IMR-90 (cell line): ENCODE results near the gene SERPINE2. TPM values are rescaled to one million over a fixed set of nuclear protein-coding genes. Genes with fewer than 3 reads are reported as not detected.
A peak's percentile ranks its signal among the peaks of the same experiment; 100 is the strongest.

ENCODE experiments used
- ATAC-seq: fragments of 200-7000 bp; cut with Tn5 transposase; 2 replicates; pipeline ENCODE4 v1.9.1; 2020; ENCODE audit warnings: low read depth, mild to moderate bottlenecking, moderate library complexity
- BruUV-seq: library from RNA; stranded (reverse); fragments of 400-500 nt; replicated peaks from 2 replicates; lab custom pipeline; 2021; lab: Mats Ljungman, UMichigan
- CTCF ChIA-PET: fragments of 300-600 bp; formaldehyde crosslinking; extraction: SDS; loops from one replicate; lab custom pipeline; 2021; ENCODE audit warnings: antibody characterized with exemption; lab: Yijun Ruan, JAX
- POLR2A ChIA-PET: fragments of 300-600 bp; sonication (Branson Sonifier 250); formaldehyde crosslinking; loops from one replicate; lab custom pipeline; 2022; ENCODE audit warnings: antibody characterized with exemption; ENCODE audit not compliant: unreplicated experiment; lab: Charles Lee
- DNase-seq: peaks from one replicate; pipeline ENCODE4 v3.0.0; 2013
- H2AFZ ChIP-seq: replicated peaks from 2 replicates; pipeline ENCODE3; 2013; ENCODE audit warnings: low read length, mild to moderate bottlenecking; ENCODE audit not compliant: poor library complexity
- H2AK5ac ChIP-seq: 2 replicates; pipeline ENCODE4 v1.6.1; 2013; ENCODE audit warnings: low read depth, low read length, inconsistent platforms
- H2AK9ac ChIP-seq: replicated peaks from 2 replicates; pipeline ENCODE3; 2013; ENCODE audit warnings: mild to moderate bottlenecking, low read depth, low read length, moderate library complexity; ENCODE audit not compliant: poor library complexity
- H2BK120ac ChIP-seq: 2 replicates; pipeline ENCODE4 v1.6.1; 2013; ENCODE audit warnings: low read depth, low read length, inconsistent platforms
- H2BK15ac ChIP-seq: 3 replicates; pipeline ENCODE4 v1.6.1; 2013; ENCODE audit warnings: low read depth, low read length, inconsistent platforms
- H2BK20ac ChIP-seq: 2 replicates; pipeline ENCODE4 v1.6.1; 2013; ENCODE audit warnings: low read depth, mild to moderate bottlenecking, inconsistent platforms, low read length, moderate library complexity
- H2BK5ac ChIP-seq: 2 replicates; pipeline ENCODE4 v1.6.1; 2013; ENCODE audit warnings: mild to moderate bottlenecking, low read depth, low read length, inconsistent platforms; ENCODE audit not compliant: poor library complexity, severe bottlenecking
- H3K14ac ChIP-seq: replicated peaks from 2 replicates; pipeline ENCODE4 v1.6.1; 2013; ENCODE audit warnings: low read depth, low read length, inconsistent platforms
- H3K18ac ChIP-seq: 2 replicates; pipeline ENCODE4 v1.6.1; 2013; ENCODE audit warnings: low read depth, low read length, control low read depth
- H3K23ac ChIP-seq: 2 replicates; pipeline ENCODE4 v1.6.1; 2013; ENCODE audit warnings: low read depth, low read length, inconsistent platforms
- H3K27ac ChIP-seq: 2 replicates; pipeline ENCODE4 v1.5.1; 2013; ENCODE audit warnings: mild to moderate bottlenecking, control low read depth, low read length; ENCODE audit not compliant: insufficient read depth
- H3K27me3 ChIP-seq: 2 replicates; pipeline ENCODE4 v1.6.1; 2013; ENCODE audit warnings: low read length; ENCODE audit not compliant: control insufficient read depth, insufficient read depth
- H3K36me3 ChIP-seq: 2 replicates; pipeline ENCODE4 v1.6.1; 2013; ENCODE audit warnings: low read length, mixed read lengths; ENCODE audit not compliant: control insufficient read depth, insufficient read depth
- H3K4ac ChIP-seq: 2 replicates; pipeline ENCODE4 v1.6.1; 2013; ENCODE audit warnings: low read depth, low read length, inconsistent platforms
- H3K4me1 ChIP-seq: 2 replicates; pipeline ENCODE4 v1.6.1; 2013; ENCODE audit warnings: low read length, mixed read lengths; ENCODE audit not compliant: control insufficient read depth, insufficient read depth
- H3K4me2 ChIP-seq: 2 replicates; pipeline ENCODE4 v1.6.1; 2013; ENCODE audit warnings: low read depth, mild to moderate bottlenecking, control low read depth, low read length, moderate library complexity
- H3K4me3 ChIP-seq: 2 replicates; pipeline ENCODE4 v1.5.1; 2013; ENCODE audit warnings: low read depth, mild to moderate bottlenecking, control low read depth, low read length, moderate library complexity; ENCODE audit not compliant: insufficient read depth
- H3K56ac ChIP-seq: 2 replicates; pipeline ENCODE4 v1.6.1; 2013; ENCODE audit warnings: low read length, inconsistent platforms; ENCODE audit not compliant: insufficient read depth; ENCODE audit errors: extremely low read depth
- H3K79me1 ChIP-seq, 2 experiments: 2 replicates each; pipeline ENCODE4 v1.6.1; 2013; ENCODE audit warnings: low read length in 2 of 2, inconsistent platforms in 1 of 2, low read depth in 1 of 2
- H3K9ac ChIP-seq: 2 replicates; pipeline ENCODE4 v1.6.1; 2013; ENCODE audit warnings: low read depth, low read length, control low read depth
- H3K9me1 ChIP-seq: 2 replicates; pipeline ENCODE4 v1.6.1; 2013; ENCODE audit warnings: low read length, inconsistent platforms; ENCODE audit not compliant: insufficient read depth
- H3K9me3 ChIP-seq: 2 replicates; pipeline ENCODE4 v1.6.1; 2013; ENCODE audit warnings: low read length; ENCODE audit not compliant: control insufficient read depth, insufficient read depth
- H4K20me1 ChIP-seq: 2 replicates; pipeline ENCODE4 v1.6.1; 2013; ENCODE audit warnings: low read length, inconsistent platforms; ENCODE audit not compliant: insufficient read depth
- H4K5ac ChIP-seq: 2 replicates; pipeline ENCODE4 v1.6.1; 2013; ENCODE audit warnings: mild to moderate bottlenecking, low read depth, low read length, control low read depth
- H4K8ac ChIP-seq, 2 experiments: 2 replicates each; pipeline ENCODE4 v1.6.1; 2013; ENCODE audit warnings: low read depth in 2 of 2, low read length in 2 of 2, control low read depth in 1 of 2, inconsistent platforms in 1 of 2
- H4K91ac ChIP-seq: 2 replicates; pipeline ENCODE4 v1.6.1; 2013; ENCODE audit warnings: low read depth, low read length, inconsistent platforms; ENCODE audit not compliant: insufficient read depth
- MAZ ChIP-seq: IDR thresholded peaks from 2 replicates; pipeline ENCODE4 v1.6.1; 2012; ENCODE audit warnings: low read depth, mild to moderate bottlenecking, low read length, improper control_type of control experiment, moderate library complexity, borderline replicate concordance
- USF2 ChIP-seq: fragments of 150-350 bp; IDR thresholded peaks from 2 replicates; pipeline ENCODE4 v1.6.1; 2017; ENCODE audit warnings: mild to moderate bottlenecking, antibody characterized with exemption, low read length, low read depth
- WGBS, 2 experiments: methylation state at CpG; one replicate each; pipeline versions ENCODE4 v1.1.5 to v1.1.7; 2013; ENCODE audit warnings: missing lambda C conversion rate in 2 of 2; ENCODE audit not compliant: insufficient read length in 1 of 2; ENCODE audit errors: extremely low coverage in 2 of 2; 5-methylcytosine and 5-hydroxymethylcytosine counted together
- dilution Hi-C: fragments of 300-500 bp; cut with HindIII; formaldehyde crosslinking; loops from one replicate; pipeline ENCODE4 v1.14.3; 2018; ENCODE audit warnings: low sequenced_read_pairs; ENCODE audit not compliant: unreplicated experiment
- in situ Hi-C: fragments of 300-500 bp; cut with MboI; formaldehyde crosslinking; loops from 3 replicates; pipeline ENCODE4 v1.14.3; 2019; ENCODE audit warnings: low sequenced_read_pairs, inconsistent platforms, mixed read lengths
- intact Hi-C: fragments of 100-400 bp; cut with micrococcal nuclease; formaldehyde crosslinking; loops from 2 replicates; pipeline ENCODE4 v1.10.0; 2022
- polyA plus RNA-seq, 3 experiments: library from polyadenylated mRNA; depleted of rRNA; stranded (reverse); fragments of >200 nt; gene quantifications; 2 replicates each; pipeline ENCODE4 v1.2.3, GENCODE V29; 2012; ENCODE audit warnings: low replicate concordance in 1 of 3
- total RNA-seq: library from RNA; depleted of rRNA; stranded (reverse); fragments of >200 nt; gene quantifications from 2 replicates; pipeline ENCODE4 v1.2.3, GENCODE V29; 2012

SERPINE2 gene
- total and polyA plus RNA-seq, 2 of the 4 experiments (the other 2 are of a cell fraction), result 24.0 to 62.7 TPM

- CTCF ChIA-PET, result interaction anchor here (0.7 to 1.4 kb wide), 6 partner anchors 10 to 101 kb away, joined by 3 to 5 read pairs (median 4); no protein-coding TSS in a partner anchor
- no peak overlapping the region for H2BK120ac ChIP-seq
- no peak for ATAC-seq
These were observed 23.6 kb upstream of the SERPINE2 start for GRCh38 chr2:224062481-224063297.

More at GRCh38 chr2:224062481-224063297, 23.6 kb upstream of the SERPINE2 start:
- intact Hi-C loops, result no loop called here
- no CpG with 5 or more reads among the region's 5 CpGs for WGBS, 2 experiments
- Histone ChIP-seq H3K18ac (no peak overlapping the region), H3K4me3 (no peak overlapping the region), H2BK20ac (no peak overlapping the region), H3K36me3 (no peaks in the 10 kb centered on the region), H2BK15ac (no peak overlapping the region), H2BK5ac (no peak overlapping the region), H2AK9ac (peak overlapping the region; percentile 35), H4K5ac (no peak overlapping the region), H3K56ac (no peak overlapping the region), H3K4me1 (no peaks in the 10 kb centered on the region), H3K27ac (no peak overlapping the region), H3K23ac (no peak overlapping the region), H3K27me3 (peaks cover 3% of the 10 kb centered on the region), H3K4me2 (no peak overlapping the region), H2AK5ac (no peak overlapping the region), H3K9me3 (peaks cover 2% of the 10 kb centered on the region; the same call in 1 of the 2 replicates), H3K79me1 (no peaks in the 10 kb centered on the region), H3K4ac (no peak overlapping the region), H4K20me1 (no peaks in the 10 kb centered on the region), H2AFZ (no peak overlapping the region), H4K8ac (no peak overlapping the region), H3K14ac (no peak overlapping the region), H3K9me1 (0 out of 2 replicates have a peak, but pooled peaks cover 2% of the 10 kb centered on the region), H3K9ac (no peak overlapping the region), H4K91ac (no peak overlapping the region)
- BruUV-seq, result no TSS peak
- in situ Hi-C loops, result no loop called here
- dilution Hi-C loops, result no loop called here
- TF ChIP-seq USF2 (no peak), MAZ (no peak)
- POLR2A ChIA-PET, result no interaction called here
- no peak for DNase-seq
